ENCODE data around the gene HYI.

The HYI gene

GRCh38 chr1:43444151-43444828, 9.4 kb downstream of the HYI start:
- no peak for DNase-seq

- DNase-seq, result no peak
Measured at GRCh38 chr1:43443197-43443946, 10.4 kb downstream of the HYI start.

DNA sequence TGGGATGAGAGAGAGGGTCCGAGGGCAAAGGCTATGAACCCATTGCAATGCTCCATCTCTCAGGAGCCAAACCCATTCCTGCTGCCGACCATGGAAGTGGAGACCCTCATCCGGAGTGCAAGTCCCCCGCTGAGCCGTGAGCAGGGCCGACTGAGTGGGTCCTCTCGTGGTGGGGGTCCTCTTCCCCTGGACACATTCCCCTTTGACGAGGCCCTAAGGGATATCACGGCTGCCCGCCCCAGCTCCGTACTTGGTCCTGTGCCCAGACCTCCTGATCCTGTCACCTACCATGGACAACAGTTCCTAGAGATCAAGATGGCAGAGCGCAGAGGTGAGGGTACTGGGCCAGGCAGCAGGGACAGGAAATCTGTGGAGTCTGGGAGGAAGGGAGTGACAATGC, 11.0 kb downstream of the HYI start:
- no peak for DNase-seq

DNA sequence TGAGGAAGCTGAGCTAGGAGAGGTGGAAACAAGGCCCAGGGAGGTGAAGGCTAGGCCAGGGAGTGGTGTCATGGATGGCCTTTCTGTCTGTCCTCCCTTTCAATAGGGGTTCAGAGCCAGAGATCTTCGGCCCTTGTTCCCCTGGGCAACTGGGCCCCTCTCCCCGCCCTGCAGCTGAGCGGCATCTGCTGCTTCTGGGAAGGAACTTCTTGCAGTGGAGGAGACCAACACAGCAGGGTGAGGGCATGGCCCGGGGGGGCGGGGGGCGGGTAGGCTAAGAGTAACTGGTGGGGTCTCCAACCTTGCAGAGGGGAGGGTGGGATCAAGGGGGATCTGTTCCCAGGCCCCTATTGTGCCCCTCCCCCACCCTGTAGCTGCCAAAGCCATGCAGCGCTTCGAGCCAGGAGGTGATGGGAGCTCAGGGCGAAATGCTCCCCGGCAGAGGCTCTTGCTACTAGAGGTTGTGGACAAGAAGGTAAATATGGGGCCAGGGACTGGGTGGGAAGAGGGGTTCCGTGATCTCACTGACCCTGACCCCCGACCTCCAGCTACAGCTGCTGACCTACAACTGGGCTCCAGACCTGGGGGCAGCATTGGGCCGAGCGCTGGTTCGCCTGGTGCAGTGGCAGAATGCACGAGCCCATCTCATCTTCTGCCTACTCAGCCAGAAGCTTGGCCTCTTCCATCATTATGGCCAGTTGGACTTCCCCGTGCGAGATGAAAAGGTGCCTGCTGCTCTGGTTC, 11.7 kb downstream of the HYI start:
- DNase-seq, result no peak

- no peak for DNase-seq
Measured at GRCh38 chr1:43441166-43441893, 12.4 kb downstream of the HYI start.

DNA sequence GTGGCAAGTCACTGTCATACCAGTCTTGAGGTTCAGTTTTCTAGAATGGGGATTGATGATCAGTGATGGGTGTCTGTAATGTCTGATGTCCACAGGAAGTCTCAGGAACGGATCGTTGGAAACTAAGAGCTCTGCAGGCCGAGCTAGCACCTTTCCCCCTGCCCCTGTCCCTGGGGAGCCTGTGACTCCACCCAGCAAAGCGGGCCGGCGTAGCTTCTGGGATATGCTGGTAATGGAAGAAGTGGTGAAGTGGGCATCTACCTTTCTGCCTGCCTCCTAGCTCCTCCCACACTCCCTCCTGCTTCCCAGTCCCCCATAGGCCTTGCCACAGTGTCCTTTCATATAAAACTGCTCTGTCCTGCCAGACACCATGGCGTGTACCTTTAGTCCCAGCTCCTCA, 13.4 kb downstream of the HYI start:
- no peak for DNase-seq

GRCh38 chr1:43439781-43440180, 13.9 kb downstream of the HYI start:
- DNase-seq, result no peak

DNA sequence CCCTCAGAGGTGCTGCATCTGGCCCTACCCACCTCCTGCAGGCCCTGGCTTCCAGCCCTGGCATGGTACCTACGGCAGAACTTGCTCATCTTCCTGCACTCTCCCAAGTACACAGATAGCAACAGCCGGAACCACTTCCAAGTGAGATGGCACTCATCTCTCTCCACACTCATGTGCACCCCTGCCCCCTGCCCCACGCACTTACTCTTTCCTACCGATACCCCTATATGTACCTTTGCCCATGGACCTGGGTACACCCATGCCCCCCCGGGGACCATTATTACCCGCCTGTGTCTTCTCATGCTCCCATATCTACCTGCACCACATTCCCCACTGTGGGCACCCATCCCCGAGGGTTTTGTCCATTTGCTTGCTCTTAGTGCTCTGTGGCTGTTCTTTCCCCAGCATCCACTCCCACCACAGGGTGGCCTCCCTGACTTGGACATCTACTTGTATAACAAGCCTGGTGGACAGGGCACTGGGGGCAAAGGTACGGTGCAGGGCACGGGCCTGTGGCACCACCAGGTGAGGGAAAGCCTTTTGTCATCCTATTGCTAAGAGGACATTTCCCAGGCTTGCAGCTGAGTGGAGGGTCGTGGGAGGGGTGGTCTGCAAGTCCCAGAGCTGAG, 14.7 kb downstream of the HYI start:
- DNase-seq, result no peak

GRCh38 chr1:43438576-43438952, 15.2 kb downstream of the HYI start:
- no peak for DNase-seq

- DNase-seq, result no peak
Measured at GRCh38 chr1:43438006-43438405, 15.7 kb downstream of the HYI start.

DNA sequence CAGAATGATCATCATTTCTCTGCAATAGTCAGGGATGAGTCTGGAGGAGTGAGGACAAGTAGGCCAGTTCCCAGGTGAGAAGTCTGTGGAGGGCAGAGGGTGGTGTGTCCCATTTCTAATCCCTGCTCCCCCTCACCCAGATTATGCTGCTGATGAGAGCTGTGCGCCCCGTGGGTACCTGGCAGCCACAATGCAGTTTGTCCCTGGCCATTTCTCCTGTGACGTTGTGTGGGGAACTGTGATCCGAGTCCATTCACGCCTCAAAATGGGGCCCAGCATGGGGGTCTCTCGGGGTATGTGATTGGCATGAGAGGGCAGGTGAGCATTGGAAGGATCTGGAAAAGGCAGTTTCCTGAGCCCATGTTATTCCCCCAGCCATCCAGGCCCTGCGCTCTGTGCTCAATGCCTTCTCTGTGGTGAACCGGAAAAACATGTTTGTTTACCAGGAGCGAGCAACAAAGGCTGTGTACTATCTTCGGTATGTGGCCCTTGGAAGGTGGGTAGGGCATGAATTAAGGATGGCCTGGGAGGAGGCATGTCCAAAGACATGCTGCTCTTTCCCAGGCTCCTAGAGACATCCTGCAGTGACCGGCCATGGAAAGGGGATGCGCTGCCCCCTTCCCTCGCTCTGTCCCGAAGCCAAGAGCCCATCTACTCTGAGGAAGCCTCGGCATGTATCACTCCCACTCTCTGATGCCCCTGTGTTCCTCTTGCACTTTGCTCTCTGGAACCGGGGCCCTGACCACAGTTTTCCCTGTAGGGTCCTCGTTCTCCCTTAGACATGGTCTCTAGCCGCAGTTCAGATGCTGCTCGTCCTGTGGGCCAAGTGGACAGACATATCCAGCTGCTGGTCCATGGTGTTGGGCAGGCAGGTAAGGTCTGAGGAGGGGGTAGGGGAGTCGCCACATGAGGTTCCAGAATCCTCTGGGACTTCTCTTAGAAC, 16.4 kb downstream of the HYI start:
- no peak for DNase-seq

- DNase-seq, result no peak
Measured at GRCh38 chr1:43436371-43436770, 17.4 kb downstream of the HYI start.

- DNase-seq, result no peak
Measured at GRCh38 chr1:43435146-43436145, 18.3 kb downstream of the HYI start.

DNA sequence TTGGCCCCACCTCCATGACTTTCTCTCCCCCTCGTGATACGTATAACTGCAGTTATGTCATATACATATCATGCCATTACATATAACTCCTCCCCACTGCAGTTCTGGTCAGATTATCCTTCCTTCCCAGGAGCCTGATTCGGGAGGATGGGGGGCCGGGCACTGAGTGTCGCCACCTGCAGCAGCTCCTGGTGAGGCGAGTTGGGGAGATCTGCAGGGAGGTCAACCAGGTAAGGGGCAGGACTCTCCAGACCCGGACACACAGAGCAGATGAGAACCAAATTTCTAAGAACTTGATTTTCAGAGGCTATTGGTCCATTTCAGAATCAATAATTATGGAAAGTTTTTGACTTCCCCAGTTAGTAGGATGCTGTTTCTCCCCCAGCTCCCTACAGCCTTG, 19.5 kb downstream of the HYI start:
- no peak for DNase-seq

DNA sequence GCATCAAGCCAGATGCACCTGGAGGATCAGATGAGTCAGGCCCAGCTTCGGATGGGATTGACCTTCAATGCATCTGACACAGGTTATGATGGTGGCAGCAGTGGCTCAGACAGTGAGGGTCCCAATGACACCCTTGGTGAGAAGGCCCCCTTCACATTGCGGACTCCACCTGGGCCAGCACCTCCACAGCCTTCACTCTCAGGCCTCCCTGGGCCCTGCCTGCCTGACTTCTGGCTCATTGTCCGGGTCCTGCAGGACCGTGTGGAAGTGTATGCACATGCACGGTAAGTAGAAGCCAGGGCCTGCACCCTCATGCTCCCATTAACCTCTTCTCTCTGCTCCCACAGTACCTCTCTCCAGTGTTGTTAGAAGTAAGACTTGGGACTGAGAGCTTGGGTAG, 20.8 kb downstream of the HYI start:
- no peak for DNase-seq

GRCh38 chr1:43432171-43432860, 21.4 kb downstream of the HYI start:
- DNase-seq, result no peak

DNA sequence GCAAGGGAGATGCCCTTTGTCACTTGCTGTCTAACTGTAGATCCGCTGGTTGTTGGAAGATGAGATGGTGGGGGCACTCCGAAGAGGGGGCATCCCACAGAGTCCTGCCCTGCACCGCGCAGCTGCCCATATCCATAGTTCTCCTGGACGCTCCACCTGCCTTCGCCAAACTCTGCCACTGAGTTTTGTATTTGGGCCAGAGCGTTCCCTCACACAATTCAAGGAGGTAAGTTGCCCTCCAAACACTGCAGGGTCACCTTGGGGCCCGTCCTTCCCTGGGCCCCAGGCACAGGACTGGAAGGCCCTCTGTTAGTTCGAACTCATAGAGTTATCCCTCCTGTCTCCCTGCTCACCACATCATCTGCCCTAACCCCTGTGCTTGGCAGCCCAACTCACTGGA, 22.1 kb downstream of the HYI start:
- DNase-seq, result no peak

GRCh38 chr1:43430831-43431230, 22.9 kb downstream of the HYI start:
- no peak for DNase-seq

DNA sequence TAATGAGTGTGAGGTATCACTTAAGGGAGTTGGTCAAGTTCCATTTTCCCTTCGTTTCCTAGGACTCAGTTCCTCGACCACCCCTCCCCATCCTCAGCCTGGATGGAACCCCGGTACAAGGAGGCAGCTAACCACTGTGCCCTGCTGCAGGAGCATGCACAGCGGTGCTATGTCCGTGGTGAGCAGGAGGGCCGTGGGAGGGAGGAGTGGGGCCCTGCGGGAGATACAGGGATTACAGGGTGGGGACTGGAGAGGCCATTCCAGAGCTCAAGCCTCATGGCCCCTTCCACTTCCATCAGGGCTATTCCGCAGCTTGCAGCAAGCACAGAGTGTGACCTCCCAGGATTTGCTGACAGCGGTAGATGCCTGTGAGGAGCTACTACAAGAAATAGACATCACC, 25.8 kb downstream of the HYI start:
- DNase-seq, result no peak

DNA sequence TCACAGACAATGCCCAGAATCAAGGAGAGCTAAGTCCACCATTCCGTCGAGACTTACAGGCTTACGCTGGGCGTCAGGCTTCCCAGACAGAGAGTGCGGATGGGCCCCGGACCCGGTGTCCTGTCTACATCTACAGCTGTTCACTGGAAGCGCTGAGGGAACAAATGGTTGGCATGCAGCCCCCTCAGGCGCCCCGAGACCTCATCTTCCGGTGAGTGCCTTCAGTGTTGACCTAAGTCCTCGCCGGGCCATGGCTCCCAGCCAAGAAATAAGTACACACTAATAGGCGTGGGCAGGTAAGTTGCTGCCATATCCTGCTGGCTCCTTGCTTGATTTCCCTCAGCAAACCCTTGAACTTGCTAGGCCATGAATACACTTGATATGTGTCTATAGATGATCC, 26.2 kb downstream of the HYI start:
- no peak for DNase-seq
